ENCODE measurements around the gene DNAH9.

GRCh38 chr17:11880714-11881113 is 282.4 kb downstream of the DNAH9 start:
- TF ChIP-seq YY1 (IDR thresholded peaks at IDR 0.05; ENCODE audit: insufficient read depth, insufficient read length) (no peak), SUZ12 (IDR thresholded peaks at IDR 0.05; ENCODE audit: extremely low read depth, insufficient read depth, insufficient read length) (no peak)
